Stimulated activated CD4-positive, alpha-beta T cell treated with anti-CD3 and anti-CD28 coated beads, Interleukin-12 subunit alpha, Interleukin-12 subunit beta, amount 100 ng/mL, for 4 hours (primary cell): ENCODE measurements around the gene TGM6.

ENCODE experiments used
- DNase-seq: peaks from one replicate; pipeline ENCODE4 v3.0.0-alpha.2; 2020

The TGM6 gene

GRCh38 chr20:2459981-2460751 is 79.5 kb downstream of the TGM6 start:
- DNase-seq, result no peak

- DNase-seq, result no peak
These were observed 80.2 kb downstream of the TGM6 start for GRCh38 chr20:2460752-2461424.

GRCh38 chr20:2462484-2462883 is 81.8 kb downstream of the TGM6 start:
- no peak for DNase-seq

DNA sequence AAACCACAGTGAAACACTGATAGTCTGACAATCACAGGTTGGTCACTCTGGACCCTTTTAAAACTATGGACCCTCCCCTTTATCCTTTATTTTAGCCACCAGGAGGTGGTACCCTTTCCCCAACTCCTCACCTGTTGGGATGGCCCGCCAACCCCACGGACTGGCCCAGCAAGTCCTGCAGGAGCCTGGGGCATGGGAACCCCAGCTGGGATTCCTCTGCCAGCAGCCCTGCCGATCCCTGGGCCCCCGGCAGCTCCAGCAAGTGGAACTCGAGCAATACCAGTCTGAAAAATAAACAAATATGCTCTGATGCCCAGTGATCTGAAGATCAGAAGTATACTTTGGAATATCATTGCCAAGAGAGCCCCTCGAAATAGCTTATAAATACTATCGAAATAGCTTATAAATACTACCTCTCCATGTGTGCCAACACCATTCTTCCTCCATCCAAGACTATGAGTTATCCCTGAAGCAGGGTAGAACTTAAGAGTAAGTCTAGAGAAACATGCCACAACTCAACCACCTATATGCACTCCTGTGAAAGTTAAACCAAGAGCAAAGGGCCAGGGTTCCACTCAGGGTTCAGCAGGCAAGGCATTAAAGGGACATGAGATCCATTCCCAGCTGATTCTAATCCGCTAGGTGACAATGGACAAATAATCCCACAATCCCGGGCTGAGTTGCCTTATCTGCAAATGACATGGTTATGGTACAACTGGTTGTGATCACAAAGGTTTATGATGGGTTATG is 83.1 kb downstream of the TGM6 start:
- DNase-seq, result no peak

DNA sequence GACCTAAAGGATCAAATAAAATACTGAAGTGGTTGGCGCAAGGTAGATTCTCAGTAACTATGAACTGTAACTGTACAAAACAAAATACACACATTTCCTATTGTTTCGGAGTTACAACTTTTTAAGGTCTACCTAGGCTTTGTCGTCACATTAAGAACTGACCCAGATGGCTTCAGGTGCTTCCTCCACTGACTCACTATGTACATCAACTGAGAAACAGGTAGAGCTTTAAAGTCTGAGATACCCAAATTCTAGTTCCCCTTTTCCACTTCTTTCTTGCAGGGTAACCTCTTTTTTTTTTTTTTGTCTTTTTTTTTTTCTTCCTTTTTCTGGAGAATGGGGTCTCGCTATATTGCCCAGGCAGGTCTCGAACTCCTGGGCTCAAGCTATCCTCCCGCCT is 84.4 kb downstream of the TGM6 start:
- DNase-seq, result no peak

- no peak for DNase-seq
These were observed 86.7 kb downstream of the TGM6 start for GRCh38 chr20:2467412-2467811.

DNA sequence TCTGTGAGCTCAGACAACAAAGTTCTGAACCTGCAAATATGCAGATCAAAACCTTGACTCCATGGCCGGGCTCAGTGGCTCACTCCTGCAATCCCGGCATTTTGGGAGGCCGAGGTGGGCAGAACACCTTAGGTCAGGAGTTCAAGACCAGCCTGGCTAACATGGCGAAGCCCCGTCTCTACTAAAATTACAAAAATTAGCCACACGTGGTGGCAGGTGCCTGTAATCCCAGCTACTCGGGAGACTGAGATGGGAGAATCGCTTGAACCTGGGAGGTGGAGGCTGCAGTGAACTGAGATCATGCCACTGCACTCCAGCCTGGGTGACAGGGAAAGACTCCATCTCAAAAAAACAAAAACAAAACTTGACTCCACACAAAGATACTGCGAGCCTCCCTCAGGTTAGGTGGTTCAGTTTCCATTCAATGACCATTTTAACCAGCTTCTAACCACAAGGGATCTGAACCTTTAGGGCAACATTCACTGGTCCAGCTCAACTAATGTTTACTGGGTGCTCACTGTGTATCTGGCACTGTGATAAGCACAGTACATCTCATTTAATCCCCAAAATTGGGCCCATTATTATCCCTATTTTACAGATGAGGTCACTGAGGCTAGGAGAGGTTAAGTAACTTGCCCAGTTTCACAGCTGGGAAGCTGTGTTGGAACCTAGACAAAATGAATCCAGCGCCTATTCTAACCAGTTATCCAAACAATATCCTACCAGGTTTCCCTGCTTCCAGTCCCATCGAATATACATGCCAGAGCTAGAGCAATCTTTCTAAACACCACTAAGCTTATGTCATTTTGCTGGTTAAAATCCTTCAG is 88.1 kb downstream of the TGM6 start:
- DNase-seq, result no peak

- DNase-seq, result peak; percentile 57
These were observed 89.3 kb downstream of the TGM6 start for GRCh38 chr20:2469991-2470422.

DNA sequence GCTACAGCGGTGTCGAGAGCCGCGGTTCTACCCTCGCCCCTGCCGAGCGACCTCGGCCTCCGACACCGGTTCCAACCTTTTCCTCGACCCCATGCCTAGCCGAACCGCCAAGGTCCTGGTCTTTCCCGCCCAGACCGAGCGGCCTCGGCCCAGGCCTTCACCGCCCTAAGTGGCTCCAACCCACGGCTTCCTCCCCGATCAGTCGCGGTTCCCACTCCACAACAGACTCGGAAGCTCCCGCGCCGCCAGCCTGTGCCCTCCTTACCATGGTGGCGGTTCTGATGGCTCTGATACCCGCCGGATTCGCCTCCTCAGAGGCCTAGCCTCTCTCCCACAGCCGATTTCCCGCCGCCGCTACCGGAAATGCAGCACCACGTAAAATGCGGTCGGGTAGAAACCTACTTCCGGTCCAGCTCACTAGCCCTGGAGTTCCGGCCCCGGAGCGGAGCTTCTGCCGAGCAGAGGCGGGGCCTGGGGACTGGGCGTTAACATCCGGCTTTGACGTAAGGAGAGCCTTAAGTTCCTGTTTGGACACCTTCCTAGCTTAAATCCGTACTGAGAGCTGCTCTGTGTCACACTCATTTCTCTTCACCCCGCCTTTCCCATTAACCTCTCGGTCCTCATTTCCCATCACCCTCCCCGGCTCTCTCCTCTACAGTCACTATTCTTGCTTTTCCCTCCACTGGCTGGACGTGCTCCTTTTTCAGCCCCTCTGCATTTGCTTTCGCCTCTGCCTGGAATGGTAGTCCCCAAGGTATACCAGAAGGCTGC is 89.9 kb downstream of the TGM6 start, which contains the start of gene SNRPB:
TSS of gene SNRPB (minus strand) at position 367 of the 771 bp plus-strand sequence. CDS start at position 268, 99 bp downstream.
- peak; percentile 93 for DNase-seq

DNA sequence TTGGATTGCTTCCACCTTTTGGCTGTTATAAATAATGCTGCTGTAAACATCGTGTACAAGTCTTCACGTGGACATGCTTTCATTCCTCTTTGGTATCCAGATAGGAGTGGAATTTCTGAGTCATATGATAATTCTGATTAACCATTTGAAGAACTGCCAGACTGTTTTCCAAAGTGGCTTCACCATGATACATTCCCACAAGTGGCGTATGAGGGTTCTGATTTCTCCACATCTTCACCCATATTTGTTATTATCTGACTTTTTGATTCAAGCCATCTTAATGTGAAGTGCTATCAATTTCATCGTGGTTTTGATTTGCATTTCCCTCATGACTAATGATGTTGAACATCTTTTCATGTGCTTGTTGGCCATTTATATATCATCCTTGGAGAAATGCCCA is 92.8 kb downstream of the TGM6 start:
- no peak for DNase-seq

DNA sequence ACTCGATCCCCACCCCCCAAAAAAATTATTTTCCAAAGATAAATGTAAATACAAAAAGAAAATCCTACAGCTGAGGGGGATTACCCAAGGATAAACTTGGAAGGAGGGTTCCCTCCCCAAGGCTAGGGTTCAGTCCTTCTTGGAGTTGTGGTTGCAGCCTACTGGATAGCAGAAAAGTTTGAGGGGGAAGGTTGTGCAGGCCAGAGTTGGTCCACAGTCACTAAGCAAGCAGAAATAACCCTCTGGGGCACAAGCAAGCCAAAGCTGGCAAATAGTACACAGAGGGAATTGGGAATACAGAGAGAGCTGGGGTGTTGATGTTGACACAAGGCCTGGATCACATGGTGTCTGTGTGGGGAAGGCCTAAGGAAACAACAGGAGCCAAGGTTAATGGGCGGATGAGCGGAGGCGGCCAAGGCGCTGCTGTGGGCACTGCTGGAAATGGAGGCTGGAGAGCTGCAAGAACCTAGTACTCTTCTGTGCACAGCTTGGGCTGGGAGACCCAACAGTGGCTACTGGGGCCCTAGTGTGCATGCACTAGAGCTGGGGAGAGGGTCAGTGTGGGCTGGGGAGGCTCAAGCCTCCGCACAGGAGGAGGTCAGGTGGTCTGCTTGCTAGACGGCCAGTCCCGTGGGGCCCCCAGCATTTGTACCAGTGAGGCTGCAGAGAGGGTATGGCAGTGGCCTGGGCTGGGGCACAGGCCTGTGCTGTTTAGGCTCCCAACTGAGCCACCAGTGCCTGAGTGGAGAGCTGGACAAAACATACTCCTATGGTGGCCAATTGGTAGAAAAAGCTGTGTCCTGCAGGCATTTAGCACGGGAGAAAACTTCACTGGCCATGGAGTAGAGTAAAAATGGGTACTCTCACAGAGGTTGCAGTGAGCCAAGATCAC is 95.4 kb downstream of the TGM6 start:
- DNase-seq, result no peak

GRCh38 chr20:2476742-2477615 is 96.3 kb downstream of the TGM6 start:
- no peak for DNase-seq

- DNase-seq, result no peak
These were observed 99.7 kb downstream of the TGM6 start for GRCh38 chr20:2480381-2480780.
